ENCODE data around the gene PSMA7.

PSMA7 gene

DNA sequence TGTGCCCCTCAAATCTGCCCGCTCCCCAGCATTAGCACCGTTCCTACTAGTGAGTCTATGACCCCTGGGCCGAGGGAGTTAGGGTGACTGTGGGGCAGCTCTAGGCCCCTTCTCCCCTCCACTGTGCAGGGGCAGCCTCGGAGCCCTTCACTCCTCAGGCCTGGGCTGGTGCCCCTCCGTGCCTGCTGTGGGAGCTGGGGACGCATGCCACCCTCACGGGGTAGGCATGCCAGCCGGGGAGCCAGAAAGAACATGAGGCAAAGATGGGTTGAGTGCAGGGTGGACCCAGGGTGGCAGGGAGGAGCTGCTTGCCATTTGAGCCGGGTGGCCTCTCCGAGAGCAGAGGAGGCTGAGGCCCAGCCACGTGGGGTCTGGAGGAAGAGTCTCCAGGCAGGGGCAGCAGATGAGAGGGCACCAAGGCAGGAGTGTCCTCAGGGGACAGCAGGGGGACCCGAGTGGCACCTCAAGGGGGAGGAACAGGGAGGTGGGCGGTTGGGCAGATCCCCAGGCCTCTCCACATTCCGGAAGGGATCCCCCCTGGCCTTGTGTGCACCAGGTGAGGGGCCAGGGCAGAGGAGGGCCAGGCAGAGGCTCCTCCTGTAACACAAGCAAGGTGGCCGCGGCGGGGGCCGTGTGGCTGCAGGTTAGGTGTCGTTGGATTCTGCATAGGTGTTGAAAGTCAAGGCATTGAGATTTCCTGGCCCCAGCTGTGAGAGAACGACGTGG, 39.5 kb downstream of the PSMA7 start:
- no peak overlapping the region for H3K27ac ChIP-seq
- no peak for DNase-seq (ENCODE audit: low read depth, low spot score)

DNA sequence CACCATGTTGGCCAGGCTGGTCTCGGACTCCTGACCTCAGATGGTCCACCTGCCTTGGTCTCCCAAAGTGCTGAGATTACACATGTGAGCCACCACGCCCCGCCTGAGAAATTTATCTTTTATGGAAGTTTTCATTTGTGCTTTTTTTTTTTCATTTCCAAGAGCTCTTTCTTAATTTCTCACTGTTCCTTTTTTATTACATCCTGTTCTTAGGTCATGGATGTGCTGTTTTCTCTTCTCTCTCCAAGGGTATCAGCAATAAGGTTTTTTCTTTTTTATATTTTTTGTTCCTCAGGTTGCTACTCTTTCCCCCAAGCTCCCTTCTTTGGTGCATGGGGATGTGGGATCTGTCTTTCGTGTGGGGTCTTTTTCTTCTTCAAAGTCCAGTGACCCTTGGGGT, 42.1 kb downstream of the PSMA7 start:
- DNase-seq (ENCODE audit: low read depth, low spot score): no peak
- H3K27ac ChIP-seq: no peak overlapping the region

DNA sequence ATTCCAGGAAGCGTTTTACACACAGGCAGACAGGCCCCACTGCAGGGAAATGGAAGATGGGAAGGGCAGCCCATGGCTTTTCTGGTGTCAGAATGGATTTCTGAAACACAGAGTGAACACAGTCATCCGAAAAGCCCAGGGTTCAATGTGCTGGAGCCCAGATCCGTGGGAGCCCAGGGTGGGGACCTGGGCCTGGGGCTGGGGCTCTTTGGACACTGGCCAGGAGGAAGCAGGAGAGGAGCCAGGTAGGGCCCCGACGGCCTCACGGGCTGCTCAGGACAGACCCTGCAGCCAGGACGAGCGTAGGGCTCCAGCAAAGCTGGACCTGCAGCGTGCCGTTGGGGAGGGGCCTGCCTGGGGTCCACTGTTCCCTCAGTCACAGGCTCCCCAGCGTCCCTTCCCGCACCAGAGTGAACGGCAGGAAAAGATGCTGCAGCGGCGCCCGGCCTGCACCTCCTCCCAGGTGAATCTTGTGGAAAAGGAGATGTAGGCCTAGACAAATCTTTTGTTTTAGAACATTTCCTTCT, 45.2 kb downstream of the PSMA7 start:
- H3K27ac ChIP-seq: no peak overlapping the region
- DNase-seq (ENCODE audit: low read depth, low spot score): no peak

DNA sequence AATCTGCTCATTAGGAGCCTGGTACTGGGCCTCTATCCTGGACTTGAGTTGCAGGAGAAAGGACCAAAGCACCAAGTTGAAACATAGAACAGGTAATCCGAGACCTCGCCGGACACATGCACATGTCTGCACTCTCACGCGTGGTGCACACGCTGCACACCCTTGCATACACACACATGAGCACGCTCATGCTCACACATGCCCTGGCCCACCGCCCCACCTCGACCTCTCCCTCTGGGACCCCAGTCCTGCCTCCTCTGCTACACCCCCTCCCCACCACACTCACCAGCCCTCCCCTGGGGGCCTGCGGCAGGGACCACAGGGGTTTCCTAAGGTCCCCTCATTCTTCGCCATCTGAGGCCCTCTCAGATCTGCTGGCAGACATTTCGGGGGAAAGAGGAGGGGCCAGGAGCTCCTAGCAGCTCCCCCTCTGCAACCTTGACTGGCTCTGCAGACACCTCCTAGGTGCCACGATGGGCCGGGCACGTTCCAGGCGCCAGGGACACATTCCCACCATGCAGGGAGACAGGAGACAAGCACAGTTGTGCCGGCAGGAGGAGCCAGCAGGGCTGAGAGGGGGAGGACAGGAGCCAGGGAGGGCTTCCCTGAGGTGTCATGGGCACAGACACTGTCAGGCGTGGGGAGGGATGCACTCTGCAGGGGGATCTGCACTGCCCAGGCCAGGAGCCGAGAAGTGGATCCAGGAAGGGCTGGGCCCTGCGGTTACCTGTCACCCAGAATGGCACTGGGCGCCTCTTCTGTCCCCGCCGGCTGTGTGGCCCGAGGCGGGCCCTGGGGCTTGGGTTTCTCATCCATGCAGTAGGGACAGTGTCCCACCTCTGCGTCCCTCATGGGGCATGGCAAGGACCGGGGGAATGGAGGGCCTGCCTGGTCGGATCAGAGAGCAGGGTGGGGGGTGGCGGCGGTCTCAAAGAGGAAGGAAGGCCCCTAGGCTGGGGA, 46.5 kb downstream of the PSMA7 start:
- no peak for DNase-seq (ENCODE audit: low read depth, low spot score)
- no peak overlapping the region for H3K27ac ChIP-seq

DNA sequence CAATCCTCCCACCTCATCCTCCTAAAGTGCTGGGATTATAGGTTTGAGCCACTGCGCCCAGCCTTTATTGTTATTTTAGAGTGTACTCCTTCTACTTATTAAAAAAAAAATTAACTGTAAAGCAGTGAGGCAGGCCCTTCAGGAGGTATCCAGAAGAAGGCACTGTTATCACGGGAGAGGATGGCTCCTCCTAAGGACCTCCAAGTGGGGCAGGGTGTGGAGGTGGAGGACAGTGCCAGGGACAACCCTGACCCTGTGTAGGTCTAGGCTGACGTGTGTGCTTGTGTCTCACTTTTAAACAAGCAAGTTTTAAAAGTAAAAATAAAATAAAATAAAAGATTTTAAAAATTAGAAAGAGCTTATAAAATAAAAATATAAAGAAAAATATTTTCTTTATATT, 53.8 kb downstream of the PSMA7 start:
- H3K27ac ChIP-seq: no peak overlapping the region
- no peak for DNase-seq (ENCODE audit: low read depth, low spot score)

DNA sequence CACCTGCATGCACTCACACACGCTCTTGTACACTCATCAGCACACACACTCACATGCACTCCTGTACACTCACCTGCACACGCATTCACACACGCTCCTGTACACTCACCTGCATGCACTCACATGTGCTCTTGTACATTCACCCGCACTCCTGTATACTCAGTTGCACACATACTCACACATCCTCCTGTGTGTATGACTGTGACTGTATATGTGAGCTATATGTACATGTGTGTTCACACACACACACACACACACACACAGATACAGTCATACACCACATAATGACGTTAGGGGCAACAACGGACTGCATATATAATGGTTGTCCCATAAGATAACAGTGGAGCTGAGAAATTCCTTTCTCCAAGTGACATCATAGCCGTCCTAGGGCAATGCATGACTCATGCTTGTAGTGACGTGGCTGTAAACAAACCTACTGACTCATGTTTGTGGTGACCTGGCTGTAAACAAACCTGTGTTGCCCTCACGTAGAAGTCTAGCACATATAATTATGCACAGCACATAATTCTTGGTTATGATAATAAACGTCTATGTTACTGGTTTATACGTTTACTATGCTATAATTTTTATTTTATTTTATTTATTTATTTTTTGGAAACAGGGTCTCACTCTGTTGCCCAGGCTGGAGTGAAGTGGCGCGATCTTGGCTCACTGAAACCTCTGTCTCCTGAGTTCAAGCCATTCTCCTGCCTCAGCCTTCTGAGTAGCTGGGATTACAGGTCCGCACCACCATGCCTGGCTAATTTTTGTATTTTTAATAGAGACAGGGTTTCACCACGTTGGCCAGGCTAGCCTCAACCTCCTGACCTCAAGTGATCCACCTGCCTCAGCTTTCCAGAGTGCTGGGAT, 54.7 kb downstream of the PSMA7 start:
- peak; percentile 87 for DNase-seq (ENCODE audit: low read depth, low spot score)
- H3K27ac ChIP-seq: no peak overlapping the region

DNA sequence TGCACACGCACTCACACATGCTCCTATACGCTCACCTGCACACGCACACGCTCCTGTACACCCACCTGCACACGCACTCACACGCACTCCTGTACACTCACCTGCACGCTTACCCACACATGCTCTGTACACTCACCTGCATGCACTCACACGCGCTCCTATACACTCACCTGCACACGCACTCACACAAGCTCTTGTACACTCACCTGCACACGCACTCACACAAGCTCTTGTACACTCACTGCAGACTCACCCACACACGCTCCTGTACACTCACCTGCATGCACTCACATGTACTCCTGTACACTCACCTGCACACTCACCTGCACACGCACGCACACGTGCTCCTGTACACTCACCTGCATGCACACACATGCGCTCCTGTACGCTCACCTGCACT, 55.6 kb downstream of the PSMA7 start:
- DNase-seq (ENCODE audit: low read depth, low spot score): no peak
- no peak overlapping the region for H3K27ac ChIP-seq

DNA sequence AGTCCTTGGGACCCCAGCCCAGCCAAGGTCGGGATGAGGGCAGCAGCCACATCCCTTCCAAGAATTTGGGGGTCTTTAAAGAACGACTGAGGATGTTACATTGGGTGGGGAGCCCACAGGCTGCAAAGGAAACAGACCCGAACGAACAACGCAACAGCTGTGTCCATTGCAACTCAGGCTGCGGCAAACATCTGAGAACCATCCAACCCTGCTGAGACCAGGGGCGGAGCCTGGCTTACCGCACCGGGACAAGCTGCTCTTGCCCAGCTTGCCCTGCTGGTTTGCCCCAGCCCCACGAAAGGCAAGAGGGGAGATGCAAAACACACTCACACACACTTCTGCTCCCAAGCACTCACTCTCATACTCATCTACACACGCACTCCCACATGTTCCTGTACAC, 56.0 kb downstream of the PSMA7 start:
- no peak overlapping the region for H3K27ac ChIP-seq
- no peak for DNase-seq (ENCODE audit: low read depth, low spot score)
